ENCODE measurements around the gene CNTNAP2.
A peak's percentile ranks its signal among the peaks of the same experiment; 100 is the strongest.

CNTNAP2 gene

GRCh38 chr7:148149730-148150129 is 2033.1 kb downstream of the CNTNAP2 start:
- DNase-seq (ENCODE audit: low spot score): no peak

GRCh38 chr7:148151778-148152177 is 2035.2 kb downstream of the CNTNAP2 start:
- no peak for DNase-seq (ENCODE audit: low spot score)

GRCh38 chr7:148153616-148154284 is 2037.1 kb downstream of the CNTNAP2 start:
- DNase-seq (ENCODE audit: low spot score): no peak

- no peak for DNase-seq (ENCODE audit: low spot score)
These were observed 2038.4 kb downstream of the CNTNAP2 start for GRCh38 chr7:148155000-148155399.

- no peak for DNase-seq (ENCODE audit: low spot score)
These were observed 2039.2 kb downstream of the CNTNAP2 start for GRCh38 chr7:148155826-148156225.

GRCh38 chr7:148156233-148156632 is 2039.6 kb downstream of the CNTNAP2 start:
- DNase-seq (ENCODE audit: low spot score): peak; percentile 35

GRCh38 chr7:148159331-148159730 is 2042.7 kb downstream of the CNTNAP2 start:
- DNase-seq (ENCODE audit: low spot score): no peak

GRCh38 chr7:148161776-148162175 is 2045.2 kb downstream of the CNTNAP2 start:
- DNase-seq (ENCODE audit: low spot score): no peak

- DNase-seq (ENCODE audit: low spot score): no peak
These were observed 2046.2 kb downstream of the CNTNAP2 start for GRCh38 chr7:148162808-148163207.

GRCh38 chr7:148163246-148163645 is 2046.6 kb downstream of the CNTNAP2 start:
- DNase-seq (ENCODE audit: low spot score): no peak

- DNase-seq (ENCODE audit: low spot score): no peak
These were observed 2056.3 kb downstream of the CNTNAP2 start for GRCh38 chr7:148172920-148173319.

GRCh38 chr7:148173369-148173768 is 2056.8 kb downstream of the CNTNAP2 start:
- DNase-seq (ENCODE audit: low spot score): no peak

- no peak for DNase-seq (ENCODE audit: low spot score)
These were observed 2057.8 kb downstream of the CNTNAP2 start for GRCh38 chr7:148174376-148174775.

- DNase-seq (ENCODE audit: low spot score): no peak
These were observed 2058.9 kb downstream of the CNTNAP2 start for GRCh38 chr7:148175512-148175911.

GRCh38 chr7:148177972-148178371 is 2061.4 kb downstream of the CNTNAP2 start:
- no peak for DNase-seq (ENCODE audit: low spot score)

GRCh38 chr7:148180075-148180474 is 2063.5 kb downstream of the CNTNAP2 start:
- DNase-seq (ENCODE audit: low spot score): no peak

- DNase-seq (ENCODE audit: low spot score): no peak
These were observed 2065.7 kb downstream of the CNTNAP2 start for GRCh38 chr7:148182264-148182663.

- DNase-seq (ENCODE audit: low spot score): peak; percentile 13
These were observed 2068.4 kb downstream of the CNTNAP2 start for GRCh38 chr7:148185041-148185440.

- DNase-seq (ENCODE audit: low spot score): no peak
These were observed 2070.9 kb downstream of the CNTNAP2 start for GRCh38 chr7:148187471-148187870.

- no peak for DNase-seq (ENCODE audit: low spot score)
These were observed 2074.9 kb downstream of the CNTNAP2 start for GRCh38 chr7:148191391-148192065.

GRCh38 chr7:148192491-148192890 is 2075.9 kb downstream of the CNTNAP2 start:
- no peak for DNase-seq (ENCODE audit: low spot score)

- no peak for DNase-seq (ENCODE audit: low spot score)
These were observed 2085.4 kb downstream of the CNTNAP2 start for GRCh38 chr7:148201992-148202391.

GRCh38 chr7:148204639-148205304 is 2088.2 kb downstream of the CNTNAP2 start:
- no peak for DNase-seq (ENCODE audit: low spot score)

Measured in AG20443 (cell line).